ENCODE measurements around the gene DUS3L. TPM values are rescaled to one million over a fixed set of nuclear protein-coding genes. Genes with fewer than 3 reads are reported as not detected.

Gene DUS3L
- total and polyA plus RNA-seq, 2 experiments from 2014 or later: 26.7 to 28.9 TPM

- H3K79me2 ChIP-seq: peaks cover 4% of the 10 kb centered on the region
- H3K4me3 ChIP-seq: no peak overlapping the region
- DNase-seq (ENCODE audit: low spot score): no peak
- H4K20me1 ChIP-seq (ENCODE audit: insufficient read depth, poor library complexity, severe bottlenecking): peaks cover 4% of the 10 kb centered on the region
- no peaks in the 10 kb centered on the region for H3K9me2 ChIP-seq (replicated peaks; ENCODE audit: insufficient read depth)
- H3K4me1 ChIP-seq (ENCODE audit: insufficient read depth): peaks cover 5% of the 10 kb centered on the region
- no peaks in the 10 kb centered on the region for H3K9me3 ChIP-seq (ENCODE audit: low read depth)
- H3K4me2 ChIP-seq: no peak overlapping the region
- no peak overlapping the region for H2AFZ ChIP-seq
- no peaks in the 10 kb centered on the region for H3K27me3 ChIP-seq
- H3K36me3 ChIP-seq (replicated peaks; ENCODE audit: insufficient read depth, low read depth): no peaks in the 10 kb centered on the region
- no peak for TF ChIP-seq EZH2phosphoT487 (IDR thresholded peaks at IDR 0.05; ENCODE audit: low read depth, severe bottlenecking, unreplicated experiment)
- TF ChIP-seq EZH2 (IDR thresholded peaks at IDR 0.05; ENCODE audit: borderline replicate concordance): no peak
- TF ChIP-seq CTCF (IDR thresholded peaks at IDR 0.05; ENCODE audit: poor library complexity): no peak
- WGBS (ENCODE audit: low lambda C conversion rate, missing lambda C conversion rate): 98% methylated on average over 38 of the region's 39 CpGs
- no peak overlapping the region for H3K27ac ChIP-seq
These were observed 1.6 kb downstream of the DUS3L start for GRCh38 chr19:5789351-5789761.

GRCh38 chr19:5788422-5788821, 2.5 kb downstream of the DUS3L start:
- H3K9me3 ChIP-seq (ENCODE audit: low read depth): no peaks in the 10 kb centered on the region
- 97% methylated on average over 5 of the region's 5 CpGs for WGBS (ENCODE audit: low lambda C conversion rate, missing lambda C conversion rate)
- peaks cover 4% of the 10 kb centered on the region for H4K20me1 ChIP-seq (ENCODE audit: insufficient read depth, poor library complexity, severe bottlenecking)
- H3K27me3 ChIP-seq: no peaks in the 10 kb centered on the region
- H3K4me2 ChIP-seq: no peak overlapping the region
- peaks cover 4% of the 10 kb centered on the region for H3K79me2 ChIP-seq
- no peaks in the 10 kb centered on the region for H3K36me3 ChIP-seq (replicated peaks; ENCODE audit: insufficient read depth, low read depth)
- H2AFZ ChIP-seq: no peak overlapping the region
- no peaks in the 10 kb centered on the region for H3K9me2 ChIP-seq (replicated peaks; ENCODE audit: insufficient read depth)
- peaks cover 5% of the 10 kb centered on the region for H3K4me1 ChIP-seq (ENCODE audit: insufficient read depth)
- no peak for TF ChIP-seq CTCF (IDR thresholded peaks at IDR 0.05; ENCODE audit: poor library complexity)
- no peak for TF ChIP-seq EZH2 (IDR thresholded peaks at IDR 0.05; ENCODE audit: borderline replicate concordance)
- no peak for TF ChIP-seq EZH2phosphoT487 (IDR thresholded peaks at IDR 0.05; ENCODE audit: low read depth, severe bottlenecking, unreplicated experiment)
- no peak overlapping the region for H3K4me3 ChIP-seq
- no peak overlapping the region for H3K27ac ChIP-seq
- no peak for DNase-seq (ENCODE audit: low spot score)

GRCh38 chr19:5787409-5788182, 3.4 kb downstream of the DUS3L start:
- no peak overlapping the region for H3K27ac ChIP-seq
- no peak overlapping the region for H2AFZ ChIP-seq
- H3K27me3 ChIP-seq: no peaks in the 10 kb centered on the region
- no peak overlapping the region for H3K4me3 ChIP-seq
- no peak for DNase-seq (ENCODE audit: low spot score)
- H3K4me2 ChIP-seq: no peak overlapping the region
- H4K20me1 ChIP-seq (ENCODE audit: insufficient read depth, poor library complexity, severe bottlenecking): peaks cover 4% of the 10 kb centered on the region
- peaks cover 4% of the 10 kb centered on the region for H3K79me2 ChIP-seq
- H3K36me3 ChIP-seq (replicated peaks; ENCODE audit: insufficient read depth, low read depth): no peaks in the 10 kb centered on the region
- WGBS (ENCODE audit: low lambda C conversion rate, missing lambda C conversion rate): 96% methylated on average over 34 of the region's 39 CpGs
- H3K4me1 ChIP-seq (ENCODE audit: insufficient read depth): peaks cover 5% of the 10 kb centered on the region
- no peak for TF ChIP-seq CTCF (IDR thresholded peaks at IDR 0.05; ENCODE audit: poor library complexity)
- TF ChIP-seq EZH2phosphoT487 (IDR thresholded peaks at IDR 0.05; ENCODE audit: low read depth, severe bottlenecking, unreplicated experiment): no peak
- no peak for TF ChIP-seq EZH2 (IDR thresholded peaks at IDR 0.05; ENCODE audit: borderline replicate concordance)
- H3K9me2 ChIP-seq (replicated peaks; ENCODE audit: insufficient read depth): no peaks in the 10 kb centered on the region
- H3K9me3 ChIP-seq (ENCODE audit: low read depth): no peaks in the 10 kb centered on the region
